ENCODE results near the gene CHRNG.

DNA sequence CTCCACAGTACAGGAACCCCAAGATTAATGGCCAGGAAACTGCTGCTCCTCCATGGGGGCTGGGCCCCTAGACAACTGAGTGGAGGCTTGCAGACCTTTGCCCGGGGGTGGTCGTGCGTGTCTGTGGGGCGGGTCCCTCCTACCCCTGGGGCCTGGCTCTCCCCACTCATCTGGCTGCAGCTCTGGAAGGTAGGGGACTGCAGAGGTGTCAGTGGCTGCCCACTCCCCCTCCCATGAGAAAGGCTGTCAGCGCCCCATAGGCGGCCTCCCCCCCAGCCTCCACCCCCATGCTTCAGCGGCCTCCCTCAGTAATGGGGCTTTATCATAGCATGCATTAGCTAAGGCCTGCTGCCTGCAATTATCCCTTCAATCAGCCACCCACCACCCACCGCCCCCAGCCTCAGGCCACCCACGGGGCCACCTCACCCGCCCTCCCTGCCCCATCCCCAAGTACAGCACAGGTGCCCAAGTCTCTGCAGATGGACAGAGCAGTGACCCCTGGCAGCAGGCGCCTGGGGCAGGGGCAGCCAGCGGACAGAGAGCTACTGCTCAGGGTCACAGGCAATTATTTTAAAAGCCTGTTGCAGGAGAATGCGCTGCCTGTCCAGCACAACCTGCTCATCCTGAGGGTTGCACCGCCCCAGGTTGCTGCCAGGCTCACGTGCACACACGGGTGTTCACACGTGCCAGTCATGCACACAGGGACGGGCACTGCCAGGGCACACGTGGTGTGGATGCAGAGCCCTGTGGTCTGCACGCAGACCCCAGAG lies 42.8 kb upstream of the CHRNG start:
- TF ChIP-seq TAF1 (IDR thresholded peaks at IDR 0.05; ENCODE audit: low read depth, low read length) (no peak), POLR2AphosphoS5 (IDR thresholded peaks at IDR 0.05; ENCODE audit: low read depth, low read length) (no peak), POLR2A (IDR thresholded peaks at IDR 0.05; ENCODE audit: low read depth, low read length) (no peak)
